DOHH2 (cell line): ENCODE measurements around the gene PEAK1.

Experiments used
- EZH2phosphoT487 ChIP-seq: fragments of 200-600 bp; sonication (generic); IDR thresholded peaks from 2 replicates; pipeline ENCODE4 v1.6.1; 2017; ENCODE audit warnings: borderline replicate concordance, mild to moderate bottlenecking, antibody characterized with exemption, low read length, moderate library complexity, mixed read lengths
- TF ChIP-seq, protein P1 (sequence below): fragments of 200-600 bp; sonication (generic); IDR thresholded peaks from one replicate; pipeline ENCODE4 v1.5.1; 2014; ENCODE audit warnings: antibody characterized with exemption, mild to moderate bottlenecking, low read depth, low read length; ENCODE audit not compliant: poor library complexity, severe bottlenecking

DNA sequence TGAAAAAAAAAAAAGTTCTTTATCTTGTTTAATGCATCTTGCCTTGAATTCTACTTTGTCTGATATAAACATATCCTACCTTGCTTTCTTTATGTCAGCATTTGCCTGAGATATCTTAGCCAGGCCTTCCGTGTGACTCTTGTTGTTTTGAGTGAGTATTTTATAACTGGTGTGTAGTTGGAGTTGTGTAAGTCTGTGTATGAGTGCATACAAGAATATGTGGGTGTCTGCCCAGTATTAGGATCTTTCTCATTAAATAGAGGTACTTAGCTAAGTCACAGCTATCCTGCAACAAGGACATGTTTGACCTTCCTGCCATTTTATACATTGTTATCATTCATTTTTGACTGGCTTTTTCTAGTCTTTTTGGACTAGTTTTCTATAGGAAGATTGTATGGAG, 326.5 kb downstream of the PEAK1 start:
- TF ChIP-seq, protein P1, sequence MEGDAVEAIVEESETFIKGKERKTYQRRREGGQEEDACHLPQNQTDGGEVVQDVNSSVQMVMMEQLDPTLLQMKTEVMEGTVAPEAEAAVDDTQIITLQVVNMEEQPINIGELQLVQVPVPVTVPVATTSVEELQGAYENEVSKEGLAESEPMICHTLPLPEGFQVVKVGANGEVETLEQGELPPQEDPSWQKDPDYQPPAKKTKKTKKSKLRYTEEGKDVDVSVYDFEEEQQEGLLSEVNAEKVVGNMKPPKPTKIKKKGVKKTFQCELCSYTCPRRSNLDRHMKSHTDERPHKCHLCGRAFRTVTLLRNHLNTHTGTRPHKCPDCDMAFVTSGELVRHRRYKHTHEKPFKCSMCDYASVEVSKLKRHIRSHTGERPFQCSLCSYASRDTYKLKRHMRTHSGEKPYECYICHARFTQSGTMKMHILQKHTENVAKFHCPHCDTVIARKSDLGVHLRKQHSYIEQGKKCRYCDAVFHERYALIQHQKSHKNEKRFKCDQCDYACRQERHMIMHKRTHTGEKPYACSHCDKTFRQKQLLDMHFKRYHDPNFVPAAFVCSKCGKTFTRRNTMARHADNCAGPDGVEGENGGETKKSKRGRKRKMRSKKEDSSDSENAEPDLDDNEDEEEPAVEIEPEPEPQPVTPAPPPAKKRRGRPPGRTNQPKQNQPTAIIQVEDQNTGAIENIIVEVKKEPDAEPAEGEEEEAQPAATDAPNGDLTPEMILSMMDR, result no peak
- TF ChIP-seq EZH2phosphoT487, result no peak
